ENCODE results near the gene DBN1.
"Not testable (repeated sequence)": the region's sequence is repeated elsewhere in the genome, so short reads cannot be mapped to it uniquely, and the experiment has no call there.

DNA sequence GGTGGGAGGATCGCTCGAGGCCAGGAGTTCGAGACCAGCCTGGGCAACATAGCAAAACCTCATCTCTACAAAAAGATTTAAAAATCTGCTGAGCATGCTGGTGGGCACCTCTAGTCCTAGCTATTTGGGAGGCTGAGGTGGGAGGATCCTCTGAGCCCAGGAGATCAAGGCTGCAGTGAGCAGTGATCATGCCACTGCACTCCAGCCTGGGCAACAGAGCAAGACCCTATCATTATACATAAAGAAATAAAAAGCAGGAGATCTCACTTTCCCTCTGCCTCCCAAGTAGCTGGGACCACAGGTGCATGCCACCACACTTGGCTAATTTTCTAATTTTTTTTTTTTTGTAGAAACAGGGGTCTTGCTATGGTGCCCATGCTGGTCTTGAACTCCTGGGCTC is 12.3 kb upstream of the DBN1 start:
- not testable (repeated sequence) for TF ChIP-seq EZH2 (IDR thresholded peaks at IDR 0.05; ENCODE audit: borderline replicate concordance, insufficient read depth, low read depth, low read length, poor library complexity, severe bottlenecking)
- TF ChIP-seq, protein P1, sequence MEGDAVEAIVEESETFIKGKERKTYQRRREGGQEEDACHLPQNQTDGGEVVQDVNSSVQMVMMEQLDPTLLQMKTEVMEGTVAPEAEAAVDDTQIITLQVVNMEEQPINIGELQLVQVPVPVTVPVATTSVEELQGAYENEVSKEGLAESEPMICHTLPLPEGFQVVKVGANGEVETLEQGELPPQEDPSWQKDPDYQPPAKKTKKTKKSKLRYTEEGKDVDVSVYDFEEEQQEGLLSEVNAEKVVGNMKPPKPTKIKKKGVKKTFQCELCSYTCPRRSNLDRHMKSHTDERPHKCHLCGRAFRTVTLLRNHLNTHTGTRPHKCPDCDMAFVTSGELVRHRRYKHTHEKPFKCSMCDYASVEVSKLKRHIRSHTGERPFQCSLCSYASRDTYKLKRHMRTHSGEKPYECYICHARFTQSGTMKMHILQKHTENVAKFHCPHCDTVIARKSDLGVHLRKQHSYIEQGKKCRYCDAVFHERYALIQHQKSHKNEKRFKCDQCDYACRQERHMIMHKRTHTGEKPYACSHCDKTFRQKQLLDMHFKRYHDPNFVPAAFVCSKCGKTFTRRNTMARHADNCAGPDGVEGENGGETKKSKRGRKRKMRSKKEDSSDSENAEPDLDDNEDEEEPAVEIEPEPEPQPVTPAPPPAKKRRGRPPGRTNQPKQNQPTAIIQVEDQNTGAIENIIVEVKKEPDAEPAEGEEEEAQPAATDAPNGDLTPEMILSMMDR (IDR thresholded peaks at IDR 0.05) = not testable (repeated sequence)

Measured in B cell (primary cell).